Neural progenitor cell (in vitro differentiated cells): ENCODE results near the gene OR5H15. TPM values are rescaled to one million over a fixed set of nuclear protein-coding genes. Genes with fewer than 3 reads are reported as not detected.

ENCODE experiments used
- DNase-seq: peaks from one replicate; pipeline ENCODE4 v3.0.0-alpha.2; 2016; ENCODE audit warnings: low spot score
- H2AFZ ChIP-seq: fragments of 200-600 bp; sonication (generic); replicated peaks from 2 replicates; pipeline ENCODE4 v1.6.1; 2016; ENCODE audit warnings: antibody characterized with exemption
- H3F3A ChIP-seq: fragments of 200-600 bp; sonication (generic); 2 replicates; pipeline ENCODE4 v1.6.1; 2016; ENCODE audit warnings: antibody characterized with exemption, low read depth
- H3K27ac ChIP-seq: fragments of 200-600 bp; sonication (generic); 2 replicates; pipeline ENCODE4 v1.5.1; 2016; ENCODE audit warnings: mild to moderate bottlenecking
- H3K27me3 ChIP-seq: fragments of 200-600 bp; sonication (generic); 2 replicates; pipeline ENCODE4 v1.6.1; 2016; ENCODE audit warnings: mild to moderate bottlenecking, moderate library complexity
- H3K36me3 ChIP-seq: fragments of 200-600 bp; sonication (generic); 2 replicates; pipeline ENCODE4 v1.5.1; 2016
- H3K4me1 ChIP-seq: fragments of 200-600 bp; sonication (generic); 2 replicates; pipeline ENCODE4 v1.6.1; 2016; ENCODE audit warnings: mixed run types
- H3K4me2 ChIP-seq: fragments of 200-600 bp; sonication (generic); 2 replicates; pipeline ENCODE4 v1.6.1; 2016
- H3K4me3 ChIP-seq: fragments of 200-600 bp; sonication (generic); 2 replicates; pipeline ENCODE4 v1.5.1; 2016
- H3K79me2 ChIP-seq: fragments of 200-600 bp; sonication (generic); 2 replicates; pipeline ENCODE4 v1.6.1; 2016; ENCODE audit warnings: low read depth
- H3K9ac ChIP-seq: fragments of 200-600 bp; sonication (generic); 2 replicates; pipeline ENCODE4 v1.6.1; 2016
- H3K9me3 ChIP-seq: fragments of 200-600 bp; sonication (generic); 2 replicates; pipeline ENCODE4 v1.5.1; 2016; ENCODE audit warnings: low read depth
- H4K20me1 ChIP-seq: fragments of 200-600 bp; sonication (generic); 2 replicates; pipeline ENCODE4 v1.6.1; 2016; ENCODE audit warnings: low read depth
- H3K27ac Mint-ChIP-seq: 3 replicates; pipeline ENCODE4 v1.8.0; 2021; ENCODE audit warnings: mixed read lengths
- H3K27me3 Mint-ChIP-seq: 2 replicates; pipeline ENCODE4 v1.8.0; 2022; ENCODE audit warnings: low read depth, mild to moderate bottlenecking, inconsistent platforms, moderate library complexity, mixed read lengths; ENCODE audit not compliant: insufficient read depth
- H3K36me3 Mint-ChIP-seq: 3 replicates; pipeline ENCODE4 v1.8.0; 2021; ENCODE audit warnings: mixed read lengths
- H3K4me1 Mint-ChIP-seq: 3 replicates; pipeline ENCODE4 v1.8.0; 2021; ENCODE audit warnings: mixed read lengths
- H3K4me3 Mint-ChIP-seq: 3 replicates; pipeline ENCODE4 v1.8.0; 2021; ENCODE audit warnings: mild to moderate bottlenecking, moderate library complexity, mixed read lengths
- H3K9me3 Mint-ChIP-seq: 3 replicates; pipeline ENCODE4 v1.8.0; 2020; ENCODE audit warnings: mixed read lengths
- CTCF ChIP-seq: fragments of 200-600 bp; sonication (generic); IDR thresholded peaks from 2 replicates; pipeline ENCODE4 v1.5.1; 2017; ENCODE audit warnings: antibody characterized with exemption, mild to moderate bottlenecking
- EZH2 ChIP-seq: fragments of 200-600 bp; sonication (generic); IDR thresholded peaks from 2 replicates; pipeline ENCODE4 v1.6.1; 2017; ENCODE audit warnings: antibody characterized with exemption, mild to moderate bottlenecking, moderate library complexity
- EZH2phosphoT487 ChIP-seq: fragments of 200-600 bp; sonication (generic); IDR thresholded peaks from 2 replicates; pipeline ENCODE4 v1.6.1; 2017; ENCODE audit warnings: antibody characterized with exemption
- total RNA-seq: library from RNA; depleted of rRNA; stranded (reverse); fragments of >200 nt; gene quantifications from 2 replicates; pipeline ENCODE4 v1.2.3, GENCODE V29; 2015; ENCODE audit warnings: low replicate concordance

The OR5H15 gene
- total RNA-seq, 1 donor from 2014 or later: not detected

DNA sequence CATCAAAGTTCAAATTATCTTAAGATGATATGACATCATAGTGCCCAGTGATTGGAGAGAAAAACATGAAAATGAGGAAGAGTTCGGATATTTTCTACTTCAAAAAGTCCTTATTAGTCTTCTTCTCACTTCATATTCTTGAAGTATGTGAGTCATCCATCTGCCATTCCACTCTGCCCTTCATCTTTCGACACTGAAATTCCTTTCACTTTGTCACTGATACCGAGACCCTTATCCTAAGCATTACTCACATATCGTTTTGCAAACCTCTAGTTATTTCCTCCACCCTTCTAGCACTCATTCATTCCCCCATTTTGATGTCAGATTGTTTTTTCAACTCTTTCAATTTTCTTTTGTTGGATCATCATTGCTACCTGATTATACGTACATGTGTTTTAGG, 15.3 kb upstream of the OR5H15 start:
- DNase-seq: no peak

GRCh38 chr3:98171071-98171470, 4.6 kb downstream of the OR5H15 start:
- H3K4me3 ChIP-seq: no peak overlapping the region
- H3K27me3 ChIP-seq: no peaks in the 10 kb centered on the region
- no peak overlapping the region for H2AFZ ChIP-seq
- no peak overlapping the region for H3K27ac Mint-ChIP-seq
- TF ChIP-seq CTCF: no peak
- no peak for TF ChIP-seq EZH2
- no peak for TF ChIP-seq EZH2phosphoT487
- no peaks in the 10 kb centered on the region for H3K4me1 ChIP-seq
- H3K4me1 Mint-ChIP-seq: no peaks in the 10 kb centered on the region
- H3K27ac ChIP-seq: no peak overlapping the region
- H3K4me3 Mint-ChIP-seq: no peak overlapping the region
- DNase-seq: no peak
- no peaks in the 10 kb centered on the region for H3F3A ChIP-seq
- H3K36me3 ChIP-seq: no peaks in the 10 kb centered on the region
- H4K20me1 ChIP-seq: no peaks in the 10 kb centered on the region
- H3K27me3 Mint-ChIP-seq: peaks cover 4% of the 10 kb centered on the region
- no peaks in the 10 kb centered on the region for H3K36me3 Mint-ChIP-seq
- H3K9me3 ChIP-seq: peaks cover 7% of the 10 kb centered on the region
- no peaks in the 10 kb centered on the region for H3K79me2 ChIP-seq
- H3K4me2 ChIP-seq: no peak overlapping the region
- no peak overlapping the region for H3K9ac ChIP-seq
- H3K9me3 Mint-ChIP-seq: peaks cover 4% of the 10 kb centered on the region

More for the DNA sequence above, 15.3 kb upstream of the OR5H15 start:
- Histone ChIP-seq H3K79me2 (no peaks in the 10 kb centered on the region), H3K27me3 (no peaks in the 10 kb centered on the region), H3K4me3 (no peak overlapping the region), H3K27ac (no peak overlapping the region), H2AFZ (no peak overlapping the region), H3K4me1 (no peaks in the 10 kb centered on the region), H4K20me1 (no peaks in the 10 kb centered on the region), H3K9ac (no peak overlapping the region), H3K36me3 (no peaks in the 10 kb centered on the region), H3K9me3 (no peaks in the 10 kb centered on the region), H3F3A (no peaks in the 10 kb centered on the region), H3K4me2 (no peak overlapping the region)
- Mint-ChIP-seq H3K36me3 (no peaks in the 10 kb centered on the region), H3K4me3 (no peak overlapping the region), H3K27ac (no peak overlapping the region), H3K27me3 (no peaks in the 10 kb centered on the region), H3K9me3 (no peaks in the 10 kb centered on the region), H3K4me1 (no peaks in the 10 kb centered on the region)
- TF ChIP-seq EZH2 (no peak), CTCF (no peak), EZH2phosphoT487 (no peak)

DNA sequence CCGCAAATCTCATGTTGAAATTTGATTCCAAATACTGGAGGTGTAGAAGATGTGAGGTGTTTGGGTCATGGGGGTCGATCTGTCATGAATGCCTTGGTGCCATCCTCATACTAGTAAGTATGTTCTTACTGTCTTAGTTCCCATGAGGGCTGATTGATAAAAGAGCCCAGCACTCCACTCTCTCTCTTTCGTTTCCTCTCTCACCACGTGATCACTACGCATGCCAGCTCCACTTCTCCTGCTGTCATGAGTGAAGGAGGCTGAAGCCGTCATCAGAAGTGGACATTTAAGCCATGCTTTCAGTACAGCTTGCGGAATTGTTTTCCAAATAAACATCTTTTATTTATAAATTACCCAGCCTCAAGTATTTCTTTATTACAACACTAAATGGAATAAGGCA, 6.1 kb downstream of the OR5H15 start:
- Histone ChIP-seq H4K20me1 (no peaks in the 10 kb centered on the region), H3K36me3 (no peaks in the 10 kb centered on the region), H3K27me3 (no peaks in the 10 kb centered on the region), H2AFZ (no peak overlapping the region), H3K4me2 (no peak overlapping the region), H3F3A (no peaks in the 10 kb centered on the region), H3K27ac (no peak overlapping the region), H3K4me3 (no peak overlapping the region), H3K9me3 (peaks cover 7% of the 10 kb centered on the region), H3K4me1 (no peaks in the 10 kb centered on the region), H3K9ac (no peak overlapping the region), H3K79me2 (no peaks in the 10 kb centered on the region)
- peaks cover 6% of the 10 kb centered on the region for H3K9me3 Mint-ChIP-seq
- DNase-seq: no peak
- H3K4me1 Mint-ChIP-seq: no peaks in the 10 kb centered on the region
- no peaks in the 10 kb centered on the region for H3K36me3 Mint-ChIP-seq
- H3K27ac Mint-ChIP-seq: no peak overlapping the region
- no peak for TF ChIP-seq EZH2phosphoT487
- TF ChIP-seq EZH2: no peak
- TF ChIP-seq CTCF: no peak
- peaks cover 8% of the 10 kb centered on the region for H3K27me3 Mint-ChIP-seq
- no peak overlapping the region for H3K4me3 Mint-ChIP-seq
